ENCODE results near the gene STARD10.

Gene STARD10

DNA sequence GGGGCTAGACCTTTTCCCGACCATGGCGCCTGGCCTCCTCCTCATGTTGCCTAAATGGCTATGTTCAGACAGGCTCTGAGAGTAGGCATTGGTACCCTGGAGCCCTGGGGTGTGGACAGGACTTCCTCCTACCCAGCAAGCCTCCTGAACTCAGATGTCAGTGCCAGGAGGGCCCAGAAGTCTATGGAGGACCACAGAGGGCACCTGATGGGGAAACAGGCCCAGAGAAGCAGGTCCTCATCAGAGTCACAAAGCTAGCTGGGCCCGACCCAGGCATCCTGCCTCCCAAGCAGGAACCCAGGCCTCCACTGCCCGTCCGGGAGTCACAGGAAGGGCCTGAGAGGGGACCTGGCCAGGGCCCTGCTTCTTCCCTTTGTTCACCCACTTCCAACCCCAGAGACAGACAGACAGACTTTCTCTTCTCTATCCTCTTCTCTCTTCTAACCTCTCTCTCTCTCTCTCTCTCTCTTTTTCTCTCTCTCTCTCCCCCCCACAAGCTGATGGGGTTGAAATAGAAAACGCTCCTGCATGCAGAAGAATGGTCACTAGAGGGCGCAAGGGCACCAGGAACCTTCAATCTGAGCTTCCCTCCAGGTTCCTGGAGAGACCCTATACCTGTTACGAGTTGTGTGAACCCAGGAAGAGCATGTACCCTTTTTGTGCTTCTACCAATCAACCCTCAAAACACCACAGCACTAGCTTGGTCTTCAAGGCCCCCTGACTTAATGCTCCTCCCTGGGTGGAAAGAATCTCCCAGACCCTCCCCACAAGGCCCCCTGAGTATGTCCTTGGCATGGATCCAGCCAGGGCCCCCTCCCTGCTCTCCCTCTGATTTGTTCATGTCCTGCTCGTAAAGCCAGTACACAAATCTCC lies 68.8 kb downstream of the STARD10 start:
- peak; percentile 83 for DNase-seq (ENCODE audit: low spot score)
- TF ChIP-seq, protein P1, sequence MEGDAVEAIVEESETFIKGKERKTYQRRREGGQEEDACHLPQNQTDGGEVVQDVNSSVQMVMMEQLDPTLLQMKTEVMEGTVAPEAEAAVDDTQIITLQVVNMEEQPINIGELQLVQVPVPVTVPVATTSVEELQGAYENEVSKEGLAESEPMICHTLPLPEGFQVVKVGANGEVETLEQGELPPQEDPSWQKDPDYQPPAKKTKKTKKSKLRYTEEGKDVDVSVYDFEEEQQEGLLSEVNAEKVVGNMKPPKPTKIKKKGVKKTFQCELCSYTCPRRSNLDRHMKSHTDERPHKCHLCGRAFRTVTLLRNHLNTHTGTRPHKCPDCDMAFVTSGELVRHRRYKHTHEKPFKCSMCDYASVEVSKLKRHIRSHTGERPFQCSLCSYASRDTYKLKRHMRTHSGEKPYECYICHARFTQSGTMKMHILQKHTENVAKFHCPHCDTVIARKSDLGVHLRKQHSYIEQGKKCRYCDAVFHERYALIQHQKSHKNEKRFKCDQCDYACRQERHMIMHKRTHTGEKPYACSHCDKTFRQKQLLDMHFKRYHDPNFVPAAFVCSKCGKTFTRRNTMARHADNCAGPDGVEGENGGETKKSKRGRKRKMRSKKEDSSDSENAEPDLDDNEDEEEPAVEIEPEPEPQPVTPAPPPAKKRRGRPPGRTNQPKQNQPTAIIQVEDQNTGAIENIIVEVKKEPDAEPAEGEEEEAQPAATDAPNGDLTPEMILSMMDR (IDR thresholded peaks at IDR 0.05; ENCODE audit: extremely low read depth, missing control alignments), result peak; percentile 82

DNA sequence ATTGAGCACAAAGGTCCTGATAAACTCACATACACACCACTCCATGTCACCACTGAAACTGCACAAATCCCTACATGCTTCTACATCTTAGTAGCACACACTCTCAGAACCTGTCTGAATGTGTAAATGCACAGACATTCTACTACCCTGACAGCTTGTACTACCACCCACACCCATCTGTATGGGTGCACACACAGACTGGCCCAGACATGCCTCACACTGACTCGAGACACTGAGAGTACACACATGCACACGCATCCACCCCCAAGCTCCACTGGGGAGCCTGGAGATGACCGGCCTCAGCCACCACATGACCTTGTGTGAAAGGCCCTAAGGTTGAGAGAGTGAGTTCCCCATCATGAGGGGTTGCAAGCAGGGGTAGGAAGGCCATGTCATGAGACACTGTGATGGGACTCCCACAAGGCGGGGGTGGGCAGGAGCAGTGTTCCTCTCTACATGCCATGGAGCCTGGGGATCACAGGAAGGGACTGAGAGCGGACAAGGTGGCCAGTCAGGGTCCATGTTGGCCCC lies 69.8 kb downstream of the STARD10 start:
- TF ChIP-seq, protein P1 (IDR thresholded peaks at IDR 0.05; ENCODE audit: extremely low read depth, missing control alignments), result no peak
- DNase-seq (ENCODE audit: low spot score), result no peak

DNA sequence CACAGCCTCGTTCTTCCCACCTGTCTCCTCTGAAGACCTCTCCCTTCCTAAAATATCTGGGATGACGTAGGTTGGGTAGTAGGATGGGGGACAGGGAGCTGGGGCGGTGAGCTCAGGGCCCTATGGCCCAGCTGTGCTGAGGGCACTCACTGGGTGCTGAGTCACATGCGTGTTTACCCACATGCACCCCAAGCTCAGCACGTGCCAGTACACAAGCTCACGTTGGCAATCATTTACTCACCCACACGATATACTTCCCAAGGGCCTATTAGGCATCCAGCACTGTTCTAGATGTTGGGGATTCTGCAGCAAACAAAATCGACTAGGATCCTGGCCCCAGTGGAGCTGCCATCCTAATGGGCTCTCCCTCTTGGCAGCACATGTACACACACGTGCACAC lies 70.3 kb downstream of the STARD10 start:
- DNase-seq (ENCODE audit: low spot score), result no peak
- TF ChIP-seq, protein P1 (IDR thresholded peaks at IDR 0.05; ENCODE audit: extremely low read depth, missing control alignments), result no peak

DNA sequence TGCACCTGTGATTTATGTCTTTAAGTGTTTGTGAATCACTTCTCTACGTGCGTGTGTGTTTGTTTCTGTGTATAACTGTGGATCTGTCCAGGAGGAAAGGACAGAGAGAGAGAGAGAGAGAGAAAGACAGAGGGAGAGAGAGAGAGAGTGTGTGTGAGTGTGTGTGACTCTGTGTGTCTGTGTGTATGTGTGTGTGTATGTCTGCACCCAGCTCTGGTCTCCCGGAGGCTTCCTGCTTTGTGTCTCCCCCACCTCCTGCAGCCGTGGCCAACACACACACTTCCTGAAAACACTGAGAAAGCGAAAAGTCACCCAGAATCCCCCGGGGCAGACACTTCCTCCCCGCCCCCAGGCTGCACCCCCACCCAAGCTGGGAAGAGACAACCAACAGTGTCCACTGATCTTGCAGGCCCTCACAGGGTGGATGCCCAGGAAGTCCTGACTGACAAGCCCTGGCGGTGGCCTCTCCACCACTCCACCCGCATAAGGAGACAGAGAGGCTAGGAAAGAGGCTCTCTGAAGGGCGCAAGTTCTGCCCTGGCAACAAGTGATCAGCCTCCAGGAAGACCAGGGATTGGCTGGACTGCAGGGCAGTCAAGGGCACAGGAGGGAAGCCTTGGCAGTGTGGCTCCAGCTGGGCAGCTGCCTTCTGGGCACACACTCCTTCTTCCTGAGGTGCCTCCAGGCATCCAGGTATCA lies 71.6 kb downstream of the STARD10 start:
- TF ChIP-seq, protein P1 (IDR thresholded peaks at IDR 0.05; ENCODE audit: extremely low read depth, missing control alignments), result no peak
- DNase-seq (ENCODE audit: low spot score), result peak; percentile 94

DNA sequence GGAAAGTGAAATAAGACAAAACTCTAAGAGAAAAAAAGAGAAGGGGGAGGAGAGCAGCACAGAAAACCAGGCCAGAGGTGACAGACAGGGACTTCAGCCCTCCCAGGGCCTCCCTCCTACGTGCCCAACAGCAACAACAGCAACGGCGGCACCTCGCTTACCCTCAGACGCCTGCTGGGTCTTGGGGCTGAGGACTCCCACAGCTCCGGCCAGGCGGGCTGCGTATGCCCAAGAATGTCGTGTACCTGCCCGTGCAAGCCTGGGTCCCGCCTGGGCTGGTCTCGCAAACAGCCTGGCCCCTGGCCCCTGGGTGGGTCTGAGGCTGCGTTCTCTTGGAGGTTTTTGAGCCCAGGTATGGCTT lies 72.2 kb downstream of the STARD10 start:
- TF ChIP-seq, protein P1 (IDR thresholded peaks at IDR 0.05; ENCODE audit: extremely low read depth, missing control alignments), result no peak
- no peak for DNase-seq (ENCODE audit: low spot score)

DNA sequence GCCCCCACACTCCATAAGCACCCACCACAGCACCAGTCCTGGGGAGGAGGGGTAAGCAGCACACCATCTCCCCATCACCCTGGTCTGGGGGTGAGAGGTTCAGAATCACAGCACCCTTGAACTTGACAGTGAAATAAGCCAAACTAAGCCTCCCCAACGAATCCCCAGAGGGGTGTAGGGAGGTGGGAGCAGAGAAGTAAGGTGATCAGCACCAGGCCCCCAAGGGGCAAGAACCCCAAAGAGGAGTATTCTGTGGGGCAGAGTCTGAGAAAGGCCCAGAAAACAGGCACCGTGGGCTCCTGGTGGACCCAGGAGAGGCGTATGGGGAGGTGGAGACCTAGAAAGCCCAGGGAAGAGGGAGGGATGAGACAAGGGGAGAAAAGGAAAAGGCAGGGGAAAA lies 72.6 kb downstream of the STARD10 start:
- no peak for DNase-seq (ENCODE audit: low spot score)
- TF ChIP-seq, protein P1 (IDR thresholded peaks at IDR 0.05; ENCODE audit: extremely low read depth, missing control alignments), result no peak

DNA sequence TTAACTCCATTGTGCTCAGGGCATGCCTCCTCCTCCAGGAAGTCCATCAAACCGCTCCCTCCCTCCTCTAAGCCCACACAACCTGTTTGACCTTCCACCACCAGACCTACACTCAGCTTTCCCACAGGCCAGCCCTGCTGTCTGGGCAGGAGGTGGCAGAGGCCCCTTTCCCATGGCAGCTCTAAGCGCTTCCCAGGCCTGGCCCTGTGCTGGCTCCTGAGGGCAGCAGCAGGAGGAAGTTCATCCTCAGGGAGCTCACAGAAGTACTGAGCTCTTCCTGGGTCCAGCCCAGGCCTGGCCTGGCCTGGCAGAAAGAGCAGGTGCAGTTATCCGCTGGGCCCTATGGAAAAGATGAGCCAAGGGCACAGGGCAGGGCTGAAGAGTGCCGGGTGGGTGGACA lies 73.1 kb downstream of the STARD10 start:
- no peak for DNase-seq (ENCODE audit: low spot score)
- TF ChIP-seq, protein P1 (IDR thresholded peaks at IDR 0.05; ENCODE audit: extremely low read depth, missing control alignments), result no peak
